ENCODE data around the gene UGT1A10. TPM values are rescaled to one million over a fixed set of nuclear protein-coding genes. Genes with fewer than 3 reads are reported as not detected.
"Not testable (repeated sequence)": the region's sequence is repeated elsewhere in the genome, so short reads cannot be mapped to it uniquely, and the experiment has no call there.

Gene UGT1A10
- total RNA-seq, 1 experiment from 2014 or later = not detected

DNA sequence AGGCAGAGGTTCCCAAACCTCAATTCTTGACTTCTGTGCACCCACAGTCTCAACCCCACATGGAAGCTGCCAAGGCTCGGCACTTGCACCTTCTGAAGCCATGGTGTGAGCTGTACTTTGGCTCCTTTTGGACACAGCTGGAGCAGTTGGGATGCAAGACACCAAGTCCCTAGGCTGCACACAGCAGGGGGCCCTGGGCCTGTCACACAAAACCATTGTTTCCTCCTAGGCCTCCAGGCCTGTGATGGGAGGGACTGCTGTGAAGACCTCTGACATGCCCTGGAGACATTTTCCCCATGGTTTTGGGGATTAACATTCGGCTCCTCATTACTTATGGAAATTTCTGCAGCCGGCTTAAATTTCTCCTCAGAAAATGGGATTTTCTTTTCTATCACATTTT, 9.8 kb downstream of the UGT1A10 start:
- H3K4me2 ChIP-seq (ENCODE audit: low read length); H3K27me3 ChIP-seq (ENCODE audit: insufficient read depth, low read length); RAD21 ChIA-PET (ENCODE audit: low non-redundant PET in 1 of 2, low total read pairs in 2 of 2, uncharacterized antibody in 2 of 2, unreplicated experiment in 2 of 2); H3K9me2 ChIP-seq (ENCODE audit: insufficient read depth); POLR2A ChIA-PET; DNase-seq (ENCODE audit: low read depth, low spot score); H3K9ac ChIP-seq (ENCODE audit: low read length); intact Hi-C loops (cut with micrococcal nuclease); H3K79me2 ChIP-seq (ENCODE audit: insufficient read depth, low read length); CTCF ChIA-PET; H2AFZ ChIP-seq (ENCODE audit: low read depth, low read length, poor library complexity, severe bottlenecking); H4K20me1 ChIP-seq (ENCODE audit: insufficient read depth); H3K27ac ChIP-seq (ENCODE audit: low read depth, low read length); ATAC-seq; BruUV-seq (replicated peaks); H3K4me3 ChIP-seq (replicated peaks in 1 of 2; ENCODE audit: low read depth in 1 of 2, low read length in 2 of 2); H3K9me3 ChIP-seq (ENCODE audit: control insufficient read depth in 1 of 2, insufficient read depth in 1 of 2, low read depth in 1 of 2, low read length in 2 of 2); H3K4me1 ChIP-seq (ENCODE audit: control insufficient read depth in 1 of 2, insufficient read depth in 2 of 2, low read length in 2 of 2); H3K36me3 ChIP-seq (ENCODE audit: control insufficient read depth in 1 of 2, insufficient read depth in 2 of 2, low read length in 2 of 2): not testable (repeated sequence)

- no peak overlapping the region for H3K27ac ChIP-seq (ENCODE audit: low read depth, low read length)
- ChIA-PET POLR2A (no interaction called here), CTCF (no interaction called here), RAD21 (ENCODE audit: low non-redundant PET in 1 of 2, low total read pairs in 2 of 2, uncharacterized antibody in 2 of 2, unreplicated experiment in 2 of 2) (no interaction called here)
- no peaks in the 10 kb centered on the region for H3K79me2 ChIP-seq (ENCODE audit: insufficient read depth, low read length)
- ATAC-seq = no peak
- no peak overlapping the region for H2AFZ ChIP-seq (ENCODE audit: low read depth, low read length, poor library complexity, severe bottlenecking)
- H3K9ac ChIP-seq (ENCODE audit: low read length) = no peak overlapping the region
- no peaks in the 10 kb centered on the region; a peak in 1 of 4 replicates for H3K9me3 ChIP-seq (ENCODE audit: control insufficient read depth in 1 of 2, insufficient read depth in 1 of 2, low read depth in 1 of 2, low read length in 2 of 2)
- intact Hi-C loops (cut with micrococcal nuclease) = no loop called here
- H3K9me2 ChIP-seq (ENCODE audit: insufficient read depth) = no peaks in the 10 kb centered on the region
- no peaks in the 10 kb centered on the region for H3K36me3 ChIP-seq (ENCODE audit: control insufficient read depth in 1 of 2, insufficient read depth in 2 of 2, low read length in 2 of 2)
- H3K27me3 ChIP-seq (ENCODE audit: insufficient read depth, low read length) = no peaks in the 10 kb centered on the region
- no peak overlapping the region for H3K4me2 ChIP-seq (ENCODE audit: low read length)
- no TSS peak for BruUV-seq (replicated peaks)
- H4K20me1 ChIP-seq (ENCODE audit: insufficient read depth) = no peaks in the 10 kb centered on the region
- DNase-seq (ENCODE audit: low read depth, low spot score) = no peak
- H3K4me1 ChIP-seq (ENCODE audit: control insufficient read depth in 1 of 2, insufficient read depth in 2 of 2, low read length in 2 of 2) = no peaks in the 10 kb centered on the region
- no peak overlapping the region for H3K4me3 ChIP-seq (replicated peaks in 1 of 2; ENCODE audit: low read depth in 1 of 2, low read length in 2 of 2)
- no peak for TF ChIP-seq ZNF274 (IDR thresholded peaks at IDR 0.05; ENCODE audit: low read depth, low read length)
- TF ChIP-seq REST (IDR thresholded peaks at IDR 0.05; ENCODE audit: low read depth) = no peak
- no peak for TF ChIP-seq ZBTB33 (IDR thresholded peaks at IDR 0.05; ENCODE audit: extremely low read depth, insufficient replicate concordance, low read length)
- TF ChIP-seq CBX3 (IDR thresholded peaks at IDR 0.05; ENCODE audit: low read depth) = no peak
- TF ChIP-seq TCF7L2 (IDR thresholded peaks at IDR 0.05; ENCODE audit: borderline replicate concordance, extremely low read depth, insufficient read depth, insufficient read length) = no peak
- TF ChIP-seq ELF1 (IDR thresholded peaks at IDR 0.05; ENCODE audit: borderline replicate concordance, low read depth) = no peak
- no peak for TF ChIP-seq SIN3A (IDR thresholded peaks at IDR 0.05; ENCODE audit: low read depth)
- TF ChIP-seq, protein P1, sequence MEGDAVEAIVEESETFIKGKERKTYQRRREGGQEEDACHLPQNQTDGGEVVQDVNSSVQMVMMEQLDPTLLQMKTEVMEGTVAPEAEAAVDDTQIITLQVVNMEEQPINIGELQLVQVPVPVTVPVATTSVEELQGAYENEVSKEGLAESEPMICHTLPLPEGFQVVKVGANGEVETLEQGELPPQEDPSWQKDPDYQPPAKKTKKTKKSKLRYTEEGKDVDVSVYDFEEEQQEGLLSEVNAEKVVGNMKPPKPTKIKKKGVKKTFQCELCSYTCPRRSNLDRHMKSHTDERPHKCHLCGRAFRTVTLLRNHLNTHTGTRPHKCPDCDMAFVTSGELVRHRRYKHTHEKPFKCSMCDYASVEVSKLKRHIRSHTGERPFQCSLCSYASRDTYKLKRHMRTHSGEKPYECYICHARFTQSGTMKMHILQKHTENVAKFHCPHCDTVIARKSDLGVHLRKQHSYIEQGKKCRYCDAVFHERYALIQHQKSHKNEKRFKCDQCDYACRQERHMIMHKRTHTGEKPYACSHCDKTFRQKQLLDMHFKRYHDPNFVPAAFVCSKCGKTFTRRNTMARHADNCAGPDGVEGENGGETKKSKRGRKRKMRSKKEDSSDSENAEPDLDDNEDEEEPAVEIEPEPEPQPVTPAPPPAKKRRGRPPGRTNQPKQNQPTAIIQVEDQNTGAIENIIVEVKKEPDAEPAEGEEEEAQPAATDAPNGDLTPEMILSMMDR (IDR thresholded peaks at IDR 0.05 in 2 of 3, conservative IDR thresholded peaks at IDR 0.05 in 1 of 3; ENCODE audit: borderline replicate concordance in 1 of 3, insufficient read depth in 1 of 3, low read depth in 2 of 3, low read length in 2 of 3) = no peak
- TF ChIP-seq YY1 (IDR thresholded peaks at IDR 0.05; ENCODE audit: extremely low read depth, insufficient replicate concordance, low read depth, low read length) = no peak
- TF ChIP-seq, protein P2, sequence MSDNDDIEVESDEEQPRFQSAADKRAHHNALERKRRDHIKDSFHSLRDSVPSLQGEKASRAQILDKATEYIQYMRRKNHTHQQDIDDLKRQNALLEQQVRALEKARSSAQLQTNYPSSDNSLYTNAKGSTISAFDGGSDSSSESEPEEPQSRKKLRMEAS (IDR thresholded peaks at IDR 0.05) = no peak
- TF ChIP-seq EZH2 (IDR thresholded peaks at IDR 0.05) = no peak
- TF ChIP-seq SRF (IDR thresholded peaks at IDR 0.05; ENCODE audit: low read depth) = no peak
- TF ChIP-seq POLR2A (IDR thresholded peaks at IDR 0.05; ENCODE audit: borderline replicate concordance, extremely low read depth, insufficient read depth, insufficient read length) = no peak
These were observed 14.7 kb downstream of the UGT1A10 start for GRCh38 chr2:233650981-233651380.

Measured in HCT116 (cell line).